Measurements from ENCODE around the gene UBQLN1. TPM values are rescaled to one million over a fixed set of nuclear protein-coding genes. Genes with fewer than 3 reads are reported as not detected.

Gene UBQLN1
- total and polyA plus RNA-seq, 9 of the 15 experiments (the other 6 are each of a cell fraction or from before 2014, with no cell fraction given): 7.5 to 120 (median 52.8) TPM

DNA sequence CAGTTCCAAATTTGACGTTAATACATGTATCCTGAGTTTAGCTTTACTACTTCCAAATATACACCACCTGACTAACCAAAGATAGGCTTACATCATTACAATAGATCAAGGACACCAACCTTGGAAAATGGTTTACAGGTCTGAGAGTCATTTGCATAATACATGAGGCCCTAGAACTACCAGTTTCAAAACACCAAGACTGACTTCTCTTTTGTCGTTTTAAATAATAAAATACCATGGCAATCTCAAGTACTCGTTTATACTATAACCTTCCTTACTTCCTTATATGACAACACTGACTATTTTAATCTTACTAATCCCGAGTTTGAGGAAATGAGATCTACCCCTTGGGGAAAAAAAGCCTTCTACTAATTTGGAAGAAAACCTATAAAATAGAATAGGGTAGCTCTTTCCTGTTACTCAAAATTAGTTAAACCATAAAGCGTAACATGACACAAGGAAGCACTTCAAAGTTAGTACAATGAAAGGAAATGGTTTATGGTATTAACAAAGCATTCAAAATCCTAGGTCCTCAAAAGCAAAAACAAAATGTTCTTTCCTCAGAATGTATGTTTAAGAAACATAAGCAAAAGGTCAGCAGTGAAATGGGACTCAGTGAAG lies 42.1 kb downstream of the UBQLN1 start:
- H3K27ac ChIP-seq (ENCODE audit: extremely low read depth, low read depth, low read length): no peak overlapping the region
- peaks cover 10% of the 10 kb centered on the region; the same call in 1 of the 3 replicates for H3K79me2 ChIP-seq (ENCODE audit: control insufficient read depth, insufficient read depth, low read length)
- no peak overlapping the region for H3K4me3 ChIP-seq
- CTCF ChIA-PET (ENCODE audit: low intra/inter-chr PET ratio): no interaction called here
- POLR2A ChIA-PET: interaction anchor here (0.7 kb wide), 1 partner anchor 22 kb away, joined by 5 read pairs; no protein-coding TSS in a partner anchor
- intact Hi-C loops (cut with micrococcal nuclease): no loop called here
- H3K27me3 ChIP-seq (ENCODE audit: control insufficient read depth in 2 of 2, insufficient read depth in 2 of 2, low read length in 2 of 2): no peaks in the 10 kb centered on the region
- H2AFZ ChIP-seq (ENCODE audit: low read depth, low read length): no peak overlapping the region
- H3K4me1 ChIP-seq (replicated peaks in 1 of 2; ENCODE audit: control insufficient read depth in 2 of 2, insufficient read depth in 2 of 2, low read length in 2 of 2): no peaks in the 10 kb centered on the region
- ATAC-seq (no peak), DNase-seq (ENCODE audit: extremely low read depth in 1 of 4, low spot score in 3 of 4) (no peak), FAIRE-seq (no peak)
- WGBS (ENCODE audit: insufficient coverage, low coverage, missing lambda C conversion rate): 72% methylated on average over 5 of the region's 5 CpGs
- in situ Hi-C loops (cut with MboI): no loop called here
- no peaks in the 10 kb centered on the region for H3K9me3 ChIP-seq (replicated peaks; ENCODE audit: control insufficient read depth, insufficient read depth, low read depth, low read length)
- H3K9me1 ChIP-seq (ENCODE audit: control insufficient read depth, insufficient read depth, low read length): no peaks in the 10 kb centered on the region
- H3K9ac ChIP-seq (ENCODE audit: insufficient read depth in 1 of 2, low read depth in 2 of 2, low read length in 2 of 2): no peak overlapping the region
- H3K4me2 ChIP-seq (ENCODE audit: insufficient read depth, low read length): no peak overlapping the region
- H3K36me3 ChIP-seq (ENCODE audit: control insufficient read depth, insufficient read depth, low read length): peaks cover 96% of the 10 kb centered on the region
- no peaks in the 10 kb centered on the region for H4K20me1 ChIP-seq (replicated peaks; ENCODE audit: control insufficient read depth, insufficient read depth, low read length)
- no TSS peak for BruUV-seq (replicated peaks)
- TF ChIP-seq U2AF1 (optimal IDR thresholded peaks at IDR 0.05; ENCODE audit: low read depth, low read length) (no peak), ZZZ3 (IDR thresholded peaks at IDR 0.05) (no peak), SRSF9 (IDR thresholded peaks at IDR 0.05; ENCODE audit: borderline replicate concordance, low read depth, low read length) (no peak), SMARCA4 (IDR thresholded peaks at IDR 0.05) (no peak), CHD2 (IDR thresholded peaks at IDR 0.05; ENCODE audit: low read depth, low read length) (no peak), ZNF274 (IDR thresholded peaks at IDR 0.05; ENCODE audit: borderline replicate concordance, low read depth, low read length) (no peak), DPF2 (IDR thresholded peaks at IDR 0.05) (no peak), SRSF3 (IDR thresholded peaks at IDR 0.05; ENCODE audit: insufficient read depth, low read length) (no peak), PHTF2 (CRISPR knock-in tag; IDR thresholded peaks at IDR 0.05) (no peak), DIDO1 (tag; IDR thresholded peaks at IDR 0.05; ENCODE audit: low read depth) (no peak), SNIP1 (IDR thresholded peaks at IDR 0.05; ENCODE audit: low read depth) (no peak)
- TF ChIP-seq, protein P1, sequence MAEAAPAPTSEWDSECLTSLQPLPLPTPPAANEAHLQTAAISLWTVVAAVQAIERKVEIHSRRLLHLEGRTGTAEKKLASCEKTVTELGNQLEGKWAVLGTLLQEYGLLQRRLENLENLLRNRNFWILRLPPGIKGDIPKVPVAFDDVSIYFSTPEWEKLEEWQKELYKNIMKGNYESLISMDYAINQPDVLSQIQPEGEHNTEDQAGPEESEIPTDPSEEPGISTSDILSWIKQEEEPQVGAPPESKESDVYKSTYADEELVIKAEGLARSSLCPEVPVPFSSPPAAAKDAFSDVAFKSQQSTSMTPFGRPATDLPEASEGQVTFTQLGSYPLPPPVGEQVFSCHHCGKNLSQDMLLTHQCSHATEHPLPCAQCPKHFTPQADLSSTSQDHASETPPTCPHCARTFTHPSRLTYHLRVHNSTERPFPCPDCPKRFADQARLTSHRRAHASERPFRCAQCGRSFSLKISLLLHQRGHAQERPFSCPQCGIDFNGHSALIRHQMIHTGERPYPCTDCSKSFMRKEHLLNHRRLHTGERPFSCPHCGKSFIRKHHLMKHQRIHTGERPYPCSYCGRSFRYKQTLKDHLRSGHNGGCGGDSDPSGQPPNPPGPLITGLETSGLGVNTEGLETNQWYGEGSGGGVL (CRISPR knock-in tag; IDR thresholded peaks at IDR 0.05): no peak
- TF ChIP-seq, protein P2, sequence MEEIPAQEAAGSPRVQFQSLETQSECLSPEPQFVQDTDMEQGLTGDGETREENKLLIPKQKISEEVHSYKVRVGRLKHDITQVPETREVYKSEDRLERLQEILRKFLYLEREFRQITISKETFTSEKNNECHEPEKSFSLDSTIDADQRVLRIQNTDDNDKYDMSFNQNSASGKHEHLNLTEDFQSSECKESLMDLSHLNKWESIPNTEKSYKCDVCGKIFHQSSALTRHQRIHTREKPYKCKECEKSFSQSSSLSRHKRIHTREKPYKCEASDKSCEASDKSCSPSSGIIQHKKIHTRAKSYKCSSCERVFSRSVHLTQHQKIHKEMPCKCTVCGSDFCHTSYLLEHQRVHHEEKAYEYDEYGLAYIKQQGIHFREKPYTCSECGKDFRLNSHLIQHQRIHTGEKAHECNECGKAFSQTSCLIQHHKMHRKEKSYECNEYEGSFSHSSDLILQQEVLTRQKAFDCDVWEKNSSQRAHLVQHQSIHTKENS (CRISPR knock-in tag; IDR thresholded peaks at IDR 0.05): no peak
- TF ChIP-seq, protein P3, sequence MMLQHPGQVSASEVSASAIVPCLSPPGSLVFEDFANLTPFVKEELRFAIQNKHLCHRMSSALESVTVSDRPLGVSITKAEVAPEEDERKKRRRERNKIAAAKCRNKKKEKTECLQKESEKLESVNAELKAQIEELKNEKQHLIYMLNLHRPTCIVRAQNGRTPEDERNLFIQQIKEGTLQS (IDR thresholded peaks at IDR 0.05): no peak
- TF ChIP-seq, protein P3 (CRISPR knock-in tag; conservative IDR thresholded peaks at IDR 0.05): no peak
- TF ChIP-seq, protein P4, sequence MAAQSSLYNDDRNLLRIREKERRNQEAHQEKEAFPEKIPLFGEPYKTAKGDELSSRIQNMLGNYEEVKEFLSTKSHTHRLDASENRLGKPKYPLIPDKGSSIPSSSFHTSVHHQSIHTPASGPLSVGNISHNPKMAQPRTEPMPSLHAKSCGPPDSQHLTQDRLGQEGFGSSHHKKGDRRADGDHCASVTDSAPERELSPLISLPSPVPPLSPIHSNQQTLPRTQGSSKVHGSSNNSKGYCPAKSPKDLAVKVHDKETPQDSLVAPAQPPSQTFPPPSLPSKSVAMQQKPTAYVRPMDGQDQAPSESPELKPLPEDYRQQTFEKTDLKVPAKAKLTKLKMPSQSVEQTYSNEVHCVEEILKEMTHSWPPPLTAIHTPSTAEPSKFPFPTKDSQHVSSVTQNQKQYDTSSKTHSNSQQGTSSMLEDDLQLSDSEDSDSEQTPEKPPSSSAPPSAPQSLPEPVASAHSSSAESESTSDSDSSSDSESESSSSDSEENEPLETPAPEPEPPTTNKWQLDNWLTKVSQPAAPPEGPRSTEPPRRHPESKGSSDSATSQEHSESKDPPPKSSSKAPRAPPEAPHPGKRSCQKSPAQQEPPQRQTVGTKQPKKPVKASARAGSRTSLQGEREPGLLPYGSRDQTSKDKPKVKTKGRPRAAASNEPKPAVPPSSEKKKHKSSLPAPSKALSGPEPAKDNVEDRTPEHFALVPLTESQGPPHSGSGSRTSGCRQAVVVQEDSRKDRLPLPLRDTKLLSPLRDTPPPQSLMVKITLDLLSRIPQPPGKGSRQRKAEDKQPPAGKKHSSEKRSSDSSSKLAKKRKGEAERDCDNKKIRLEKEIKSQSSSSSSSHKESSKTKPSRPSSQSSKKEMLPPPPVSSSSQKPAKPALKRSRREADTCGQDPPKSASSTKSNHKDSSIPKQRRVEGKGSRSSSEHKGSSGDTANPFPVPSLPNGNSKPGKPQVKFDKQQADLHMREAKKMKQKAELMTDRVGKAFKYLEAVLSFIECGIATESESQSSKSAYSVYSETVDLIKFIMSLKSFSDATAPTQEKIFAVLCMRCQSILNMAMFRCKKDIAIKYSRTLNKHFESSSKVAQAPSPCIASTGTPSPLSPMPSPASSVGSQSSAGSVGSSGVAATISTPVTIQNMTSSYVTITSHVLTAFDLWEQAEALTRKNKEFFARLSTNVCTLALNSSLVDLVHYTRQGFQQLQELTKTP (IDR thresholded peaks at IDR 0.05; ENCODE audit: low read depth in 1 of 2, partially characterized antibody in 2 of 2): no peak

Measured in K562 (cell line).